Panc1 (cell line): ENCODE data around the gene SNIP1.
A peak's percentile ranks its signal among the peaks of the same experiment; 100 is the strongest.

Experiments
- CTCF ChIP-seq: fragments of 450-650 bp; IDR thresholded peaks from 2 replicates; pipeline ENCODE4 v1.5.1; 2017; ENCODE audit warnings: mild to moderate bottlenecking
- TCF7L2 ChIP-seq: IDR thresholded peaks from 2 replicates; pipeline ENCODE4 v1.6.1; 2011; ENCODE audit warnings: mild to moderate bottlenecking, low read depth, low read length, inconsistent platforms

GRCh38 chr1:37602750-37603694 is 48.9 kb upstream of the SNIP1 start:
- peak; percentile 91 for TF ChIP-seq CTCF
- no peak for TF ChIP-seq TCF7L2
